Fibroblast of villous mesenchyme (primary cell): Measurements from ENCODE around the gene TNPO3. TPM values are rescaled to one million over a fixed set of nuclear protein-coding genes. Genes with fewer than 3 reads are reported as not detected.
"Not testable (repeated sequence)": the region's sequence is repeated elsewhere in the genome, so short reads cannot be mapped to it uniquely, and the experiment has no call there.

Experiments
- DNase-seq: peaks from one replicate; pipeline ENCODE4 v3.0.0-alpha.2; 2010; ENCODE audit warnings: low read depth
- H3K4me3 ChIP-seq: 2 replicates; pipeline ENCODE4 v1.5.1; 2011; ENCODE audit warnings: low read depth, mild to moderate bottlenecking, low read length
- CTCF ChIP-seq: IDR thresholded peaks from 2 replicates; pipeline ENCODE4 v1.5.1; 2012; ENCODE audit warnings: low read depth, mild to moderate bottlenecking, low read length; ENCODE audit not compliant: insufficient read depth
- total RNA-seq: library from RNA; depleted of rRNA; stranded (reverse); fragments of >200 nt; gene quantifications from 2 replicates; pipeline ENCODE4 v1.2.3, GENCODE V29; 2012

The TNPO3 gene
- total RNA-seq, 1 donor = 60.9 TPM

- TF ChIP-seq CTCF = no peak
- DNase-seq = no peak
- no peak overlapping the region for H3K4me3 ChIP-seq
Measured at GRCh38 chr7:129007572-129007971, 47.3 kb downstream of the TNPO3 start.

DNA sequence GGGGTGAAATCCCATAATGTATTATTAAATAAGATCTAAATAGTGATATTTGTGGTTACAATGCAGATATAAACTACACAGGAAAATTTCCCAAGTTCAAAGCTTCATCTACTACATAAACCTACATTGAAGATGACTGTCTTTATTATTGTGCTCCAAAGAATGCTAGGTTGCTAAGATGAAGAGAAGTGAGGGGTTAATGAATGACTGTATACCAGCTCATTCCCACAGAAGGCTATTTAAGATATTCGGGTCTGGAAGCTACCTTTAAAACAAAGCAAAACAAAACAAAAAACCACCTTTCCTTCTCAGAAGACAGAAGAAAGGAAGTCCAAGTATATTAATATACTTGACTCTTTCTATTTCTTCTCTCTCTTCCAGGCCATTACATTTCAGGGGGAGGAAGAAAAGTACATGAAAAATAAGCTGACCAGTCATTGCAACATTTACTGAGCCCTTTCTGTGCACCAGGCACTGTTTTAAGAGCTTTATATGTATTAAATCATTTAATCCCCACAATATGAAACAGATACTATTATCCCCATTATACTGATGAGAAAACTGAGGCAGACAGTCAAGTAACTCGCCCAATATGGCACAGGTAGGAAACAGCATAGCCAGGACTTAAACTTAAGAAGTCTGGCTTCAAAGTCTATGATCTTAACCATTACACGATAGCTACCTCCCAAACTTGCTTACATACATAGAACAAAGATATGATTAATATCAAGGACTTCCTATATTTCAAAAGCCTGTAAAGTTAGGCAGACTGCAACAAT, 48.1 kb downstream of the TNPO3 start:
- no peak for DNase-seq

GRCh38 chr7:129005186-129005585, 49.7 kb downstream of the TNPO3 start:
- DNase-seq = no peak
- no peak for TF ChIP-seq CTCF
- H3K4me3 ChIP-seq = no peak overlapping the region

More for the DNA sequence above, 48.1 kb downstream of the TNPO3 start:
- no peak overlapping the region for H3K4me3 ChIP-seq
- no peak for TF ChIP-seq CTCF

- DNase-seq = no peak
- no peak overlapping the region for H3K4me3 ChIP-seq
- TF ChIP-seq CTCF = no peak
Measured at GRCh38 chr7:128997181-128997580, 57.7 kb downstream of the TNPO3 start.

- not testable (repeated sequence) for H3K4me3 ChIP-seq, DNase-seq
Measured at GRCh38 chr7:128994560-128994959, 60.4 kb downstream of the TNPO3 start.

DNA sequence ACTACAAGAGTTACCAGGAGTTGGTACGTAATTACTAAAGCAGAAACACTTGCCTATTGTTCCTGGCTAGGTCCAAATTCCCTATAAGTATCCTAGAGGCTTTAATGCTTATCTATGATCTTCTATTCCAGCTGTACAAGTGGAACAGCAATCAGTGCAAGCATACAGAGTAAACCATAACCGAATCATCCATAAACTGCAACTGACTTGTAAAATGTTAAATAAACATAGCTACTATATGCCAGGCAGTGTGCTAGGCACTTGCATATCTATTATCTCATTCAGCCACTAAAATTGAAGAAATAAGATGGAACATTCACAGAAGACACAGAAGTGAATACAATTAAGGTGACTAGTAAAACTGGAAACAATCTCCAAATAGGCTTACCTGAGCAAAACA, 61.5 kb downstream of the TNPO3 start:
- no peak for TF ChIP-seq CTCF
- no peak for DNase-seq
- no peak overlapping the region for H3K4me3 ChIP-seq

GRCh38 chr7:128989961-128990360, 65.0 kb downstream of the TNPO3 start:
- no peak overlapping the region for H3K4me3 ChIP-seq
- DNase-seq = peak; percentile 66
- TF ChIP-seq CTCF = no peak
